OCI-LY1 (cell line): Measurements from ENCODE around the gene GPR39.

ENCODE experiments used
- EZH2 ChIP-seq: fragments of 200-600 bp; sonication (generic), shearing (Covaris generic); IDR thresholded peaks from 2 replicates; pipeline ENCODE4 v1.8.0; 2017; ENCODE audit warnings: borderline replicate concordance, mixed run types, mild to moderate bottlenecking, antibody characterized with exemption, low read length, moderate library complexity, mixed read lengths
- TF ChIP-seq, protein P1 (sequence below): fragments of 200-600 bp; sonication (generic), shearing (Covaris generic); IDR thresholded peaks from 2 replicates; pipeline ENCODE4 v1.5.1; 2017; ENCODE audit warnings: mild to moderate bottlenecking, antibody characterized with exemption, low read length, moderate library complexity, mixed read lengths

DNA sequence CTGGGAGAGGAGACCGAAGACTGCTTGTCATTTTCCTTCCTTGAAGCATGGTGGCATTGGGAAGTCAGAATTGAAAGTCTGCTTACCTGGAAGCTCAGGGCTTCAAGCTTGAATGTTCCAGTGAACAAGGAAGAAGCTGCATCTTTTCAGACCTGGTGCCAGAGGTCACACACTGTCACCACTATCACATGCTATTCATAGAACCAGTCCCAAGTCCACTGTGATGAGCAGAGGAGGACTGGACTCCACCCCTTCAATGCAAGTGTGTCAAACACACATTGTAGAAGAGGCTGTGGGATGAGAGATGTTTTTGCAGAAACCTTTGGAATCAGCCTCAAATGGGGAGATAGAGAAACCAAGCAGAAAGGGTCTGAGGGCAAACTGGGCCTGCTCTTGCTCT, 172.0 kb downstream of the GPR39 start:
- TF ChIP-seq, protein P1, sequence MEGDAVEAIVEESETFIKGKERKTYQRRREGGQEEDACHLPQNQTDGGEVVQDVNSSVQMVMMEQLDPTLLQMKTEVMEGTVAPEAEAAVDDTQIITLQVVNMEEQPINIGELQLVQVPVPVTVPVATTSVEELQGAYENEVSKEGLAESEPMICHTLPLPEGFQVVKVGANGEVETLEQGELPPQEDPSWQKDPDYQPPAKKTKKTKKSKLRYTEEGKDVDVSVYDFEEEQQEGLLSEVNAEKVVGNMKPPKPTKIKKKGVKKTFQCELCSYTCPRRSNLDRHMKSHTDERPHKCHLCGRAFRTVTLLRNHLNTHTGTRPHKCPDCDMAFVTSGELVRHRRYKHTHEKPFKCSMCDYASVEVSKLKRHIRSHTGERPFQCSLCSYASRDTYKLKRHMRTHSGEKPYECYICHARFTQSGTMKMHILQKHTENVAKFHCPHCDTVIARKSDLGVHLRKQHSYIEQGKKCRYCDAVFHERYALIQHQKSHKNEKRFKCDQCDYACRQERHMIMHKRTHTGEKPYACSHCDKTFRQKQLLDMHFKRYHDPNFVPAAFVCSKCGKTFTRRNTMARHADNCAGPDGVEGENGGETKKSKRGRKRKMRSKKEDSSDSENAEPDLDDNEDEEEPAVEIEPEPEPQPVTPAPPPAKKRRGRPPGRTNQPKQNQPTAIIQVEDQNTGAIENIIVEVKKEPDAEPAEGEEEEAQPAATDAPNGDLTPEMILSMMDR = no peak
- no peak for TF ChIP-seq EZH2
